K562 (cell line): ENCODE results near the gene CRNKL1.

Source experiments
- ATF2 ChIP-seq: sonication (generic); formaldehyde crosslinking; IDR thresholded peaks from 2 replicates; pipeline ENCODE4 v1.8.1; 2022; ENCODE audit warnings: missing genetic modification reagents
- EGR1 ChIP-seq: fragments of 450-650 bp; conservative IDR thresholded peaks from 2 replicates; pipeline ENCODE4 v1.6.1; 2017; ENCODE audit warnings: mild to moderate bottlenecking
- ETV6 ChIP-seq, 3 experiments: fragments of 150-350 bp in 1 of 3; sonication (generic) in 1 of 3; formaldehyde crosslinking in 1 of 3; IDR thresholded peaks; 2 replicates each; pipeline versions ENCODE4 v1.6.1 to v1.8.0; 2014 to 2022; ENCODE audit warnings: borderline replicate concordance in 2 of 3, low read depth in 2 of 3, antibody characterized with exemption in 1 of 3, low read length in 1 of 3, mild to moderate bottlenecking in 1 of 3, missing genetic modification reagents in 1 of 3
- EZH2 ChIP-seq: IDR thresholded peaks from 2 replicates; pipeline ENCODE4 v1.6.1; 2012; ENCODE audit warnings: low read depth, mild to moderate bottlenecking, inconsistent platforms, low read length, borderline replicate concordance
- MAFK ChIP-seq: IDR thresholded peaks from 2 replicates; pipeline ENCODE4 v1.6.1; 2011; ENCODE audit warnings: low read length, improper control_type of control experiment
- NFYB ChIP-seq: IDR thresholded peaks from 2 replicates; pipeline ENCODE4 v1.6.1; 2011; ENCODE audit warnings: mild to moderate bottlenecking, moderate library complexity; ENCODE audit not compliant: insufficient read length; ENCODE audit errors: extremely low read depth
- POLR2A ChIP-seq: fragments of 450-650 bp; conservative IDR thresholded peaks from 2 replicates; pipeline ENCODE4 v1.6.1; 2016
- TEAD4 ChIP-seq, 2 experiments: sonication (generic) in 1 of 2; formaldehyde crosslinking in 1 of 2; IDR thresholded peaks; 2 replicates each; pipeline versions ENCODE4 v1.6.1 to v1.8.0; 2012 to 2022; ENCODE audit warnings: borderline replicate concordance in 1 of 2, inconsistent platforms in 1 of 2, low read length in 1 of 2, mild to moderate bottlenecking in 1 of 2, missing genetic modification reagents in 1 of 2

GRCh38 chr20:20085812-20086211 lies 33.5 kb upstream of the CRNKL1 start:
- TF ChIP-seq POLR2A (no peak), ETV6 (IDR thresholded peaks at IDR 0.05; ENCODE audit: borderline replicate concordance in 1 of 2, low read depth in 2 of 2, low read length in 1 of 2) (no peak), ETV6 (CRISPR knock-in tag; IDR thresholded peaks at IDR 0.05; ENCODE audit: borderline replicate concordance) (no peak), EGR1 (no peak), EZH2 (no peak), NFYB (no peak), MAFK (no peak), ATF2 (CRISPR knock-in tag) (no peak), TEAD4 (IDR thresholded peaks at IDR 0.05; ENCODE audit: low read length) (no peak), TEAD4 (CRISPR knock-in tag; IDR thresholded peaks at IDR 0.05; ENCODE audit: borderline replicate concordance) (no peak)
